ENCODE results near the gene ADGRE3.
A peak's percentile ranks its signal among the peaks of the same experiment; 100 is the strongest.
"Not testable (repeated sequence)": the region's sequence is repeated elsewhere in the genome, so short reads cannot be mapped to it uniquely, and the experiment has no call there.

The ADGRE3 gene

DNA sequence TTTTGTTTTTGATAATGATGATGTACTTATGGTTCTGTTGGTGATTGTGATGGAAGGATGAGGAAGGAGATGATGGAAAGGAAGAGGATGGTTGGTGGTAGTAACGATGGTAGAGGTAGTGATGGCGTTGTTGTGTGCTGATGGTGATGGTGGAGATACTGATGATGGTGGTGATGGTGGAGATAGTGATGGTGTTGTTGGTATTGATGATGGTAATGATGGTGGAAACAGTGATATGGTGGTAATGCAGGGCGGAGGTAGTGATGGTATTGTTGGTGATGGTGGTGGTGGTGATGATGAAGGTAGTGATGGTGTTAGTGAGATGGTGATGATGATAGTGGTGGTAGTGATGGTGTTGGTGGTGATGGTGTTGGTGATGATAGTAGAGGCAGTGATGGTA is 79.1 kb downstream of the ADGRE3 start:
- DNase-seq, result no peak

DNA sequence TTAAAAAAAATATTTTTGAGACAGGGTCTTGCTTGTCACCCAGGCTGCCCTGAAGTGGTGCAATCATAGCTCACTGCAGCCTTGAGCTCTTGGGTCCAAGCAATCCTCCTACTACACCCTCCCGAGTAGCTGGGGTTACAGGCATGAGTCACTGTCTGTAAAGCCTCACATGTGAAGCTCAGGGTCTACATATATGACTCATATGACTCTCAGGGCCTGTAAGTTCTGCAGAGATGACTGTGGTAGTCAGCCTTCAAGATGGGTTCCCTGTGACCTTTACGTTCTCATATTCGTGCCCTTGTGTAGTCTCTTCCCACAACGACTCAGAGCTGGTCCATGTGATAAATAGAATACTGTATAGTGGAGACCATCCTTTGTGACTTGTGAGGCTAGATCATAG is 85.2 kb downstream of the ADGRE3 start:
- DNase-seq, result not testable (repeated sequence)

DNA sequence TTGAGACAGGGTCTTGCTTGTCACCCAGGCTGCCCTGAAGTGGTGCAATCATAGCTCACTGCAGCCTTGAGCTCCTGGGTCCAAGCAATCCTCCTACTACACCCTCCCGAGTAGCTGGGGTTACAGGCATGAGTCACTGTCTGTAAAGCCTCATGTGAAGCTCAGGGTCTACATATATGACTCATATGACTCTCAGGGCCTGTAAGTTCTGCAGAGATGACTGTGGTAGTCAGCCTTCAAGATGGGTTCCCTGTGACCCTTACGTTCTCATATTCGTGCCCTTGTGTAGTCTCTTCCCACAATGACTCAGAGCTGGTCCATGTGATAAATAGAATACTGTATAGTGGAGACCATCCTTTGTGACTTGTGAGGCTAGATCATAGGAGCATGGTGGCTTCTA is 89.5 kb downstream of the ADGRE3 start:
- DNase-seq, result peak in 1 of 2 donors; percentile 42

DNA sequence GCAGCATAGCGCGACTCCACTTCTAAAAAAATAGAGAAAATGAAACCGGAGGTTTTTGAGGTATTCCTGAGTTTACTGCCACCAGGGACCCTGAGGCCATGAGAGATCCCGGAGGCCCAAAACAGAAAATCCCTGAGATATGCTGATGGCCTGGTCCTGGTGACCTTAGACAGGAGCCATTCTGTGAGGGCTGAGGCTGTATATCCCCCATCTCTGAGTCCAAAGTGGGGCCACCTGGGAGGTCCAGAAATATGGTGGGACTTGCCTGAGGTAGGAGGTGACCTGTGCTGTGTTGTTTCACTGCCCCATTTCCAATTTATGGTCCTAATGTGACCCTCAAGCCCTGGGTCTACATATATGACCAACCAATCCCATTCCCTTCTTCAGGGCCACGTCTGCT is 90.3 kb downstream of the ADGRE3 start:
- not testable (repeated sequence) for DNase-seq

DNA sequence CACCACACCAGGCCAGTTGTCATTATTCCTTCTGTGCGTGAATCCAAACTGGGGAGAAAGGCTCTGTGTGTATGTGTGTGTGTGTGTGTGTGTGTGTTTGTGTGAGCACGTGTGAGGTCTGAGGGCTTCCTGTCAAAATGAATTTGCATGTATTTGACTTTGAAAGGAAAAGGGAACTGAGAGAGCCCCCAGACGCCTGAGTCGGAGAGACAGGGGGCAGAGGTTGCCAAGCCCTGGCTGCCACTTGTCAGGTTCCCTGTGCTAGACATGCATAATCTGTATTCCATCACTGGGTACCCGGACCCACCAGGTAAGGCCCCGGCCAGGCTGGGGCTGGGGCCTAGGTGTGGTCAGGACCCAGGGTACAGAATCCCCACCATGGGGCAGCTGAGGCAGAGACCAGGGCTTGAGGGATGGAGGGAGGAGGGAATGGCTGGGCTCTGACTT is 91.7 kb downstream of the ADGRE3 start, which contains the start of gene CLEC17A:
Gene CLEC17A, plus strand, starts transcription at position 191 of the 447 bp plus-strand sequence. Its CDS starts 77 bp downstream, at position 268.
- DNase-seq, result peak in 1 of 2 donors; percentile 71

DNA sequence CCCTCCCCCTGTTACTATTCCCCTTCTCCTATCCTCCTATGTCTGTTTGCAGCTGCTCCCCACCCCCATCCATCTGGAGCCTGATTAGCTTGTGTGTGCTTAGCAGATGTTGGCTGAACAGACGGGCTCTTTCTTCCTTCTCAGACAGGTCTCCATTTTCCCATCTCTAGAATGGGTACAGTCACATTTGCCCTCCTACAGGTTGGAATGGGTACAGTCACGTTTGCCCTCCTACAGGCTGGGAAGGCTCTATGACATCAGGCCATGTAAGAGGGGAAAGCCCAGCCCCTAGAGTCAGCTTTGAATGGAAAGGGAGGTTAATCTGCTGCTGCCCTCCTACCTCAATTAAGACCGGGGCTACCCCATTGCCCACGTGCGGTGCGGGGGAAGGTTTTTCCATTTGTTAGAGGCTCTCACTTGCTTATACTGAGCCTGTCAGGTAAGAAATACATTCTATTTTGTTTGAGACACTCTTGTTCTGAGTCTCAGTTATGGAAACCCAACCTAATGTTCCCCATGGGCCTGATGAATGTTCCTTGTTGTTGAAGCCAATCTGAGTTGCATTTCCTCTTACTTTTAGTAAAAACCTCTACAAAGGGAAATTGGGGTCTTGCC is 93.9 kb downstream of the ADGRE3 start:
- no peak for DNase-seq

DNA sequence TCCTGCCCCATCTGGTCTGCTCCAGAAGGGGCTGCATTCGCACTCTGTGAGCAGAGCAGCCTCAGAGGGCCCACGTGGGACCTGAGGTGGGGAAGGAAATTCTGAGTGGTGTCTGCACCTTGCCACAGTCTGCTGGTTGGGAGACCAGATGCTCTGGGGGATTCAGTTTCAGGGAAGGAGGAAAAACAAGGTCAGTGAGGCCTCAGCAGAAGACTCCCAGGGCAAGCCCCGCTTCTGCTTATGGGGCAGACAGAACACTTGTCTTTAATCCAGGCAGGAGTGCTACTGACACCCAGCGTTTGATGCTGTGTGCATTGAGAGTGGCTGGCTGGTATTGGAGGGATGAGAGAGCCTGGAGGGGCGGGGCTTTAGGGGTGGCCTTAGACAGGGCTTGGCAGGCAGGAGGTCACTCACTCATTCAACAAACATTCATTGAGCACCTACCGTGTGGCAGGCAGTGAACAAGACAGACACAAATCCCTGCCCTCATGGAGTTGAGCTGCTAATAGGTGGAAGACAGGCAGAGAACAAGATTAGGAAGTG is 96.7 kb downstream of the ADGRE3 start:
- no peak for DNase-seq

DNA sequence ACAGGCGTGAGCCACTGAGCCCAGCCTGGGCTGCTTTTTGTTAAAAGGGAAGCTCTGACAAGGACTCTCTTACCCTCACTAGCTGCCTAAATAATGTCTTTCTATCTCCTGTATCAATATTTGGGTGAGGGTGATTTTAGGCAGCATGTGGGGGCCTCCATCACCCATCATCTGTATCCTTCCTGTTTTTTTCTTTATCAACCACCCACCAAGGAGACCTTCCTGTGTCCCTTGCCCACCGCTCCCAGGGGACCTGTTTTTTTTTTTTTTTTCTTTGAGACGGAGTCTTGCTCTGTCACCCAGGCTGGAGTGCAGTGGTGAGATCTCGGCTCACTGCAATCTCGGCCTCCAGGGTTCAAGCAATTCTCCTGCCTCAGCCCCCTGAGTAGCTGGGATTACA is 97.4 kb downstream of the ADGRE3 start:
- DNase-seq, result no peak

DNA sequence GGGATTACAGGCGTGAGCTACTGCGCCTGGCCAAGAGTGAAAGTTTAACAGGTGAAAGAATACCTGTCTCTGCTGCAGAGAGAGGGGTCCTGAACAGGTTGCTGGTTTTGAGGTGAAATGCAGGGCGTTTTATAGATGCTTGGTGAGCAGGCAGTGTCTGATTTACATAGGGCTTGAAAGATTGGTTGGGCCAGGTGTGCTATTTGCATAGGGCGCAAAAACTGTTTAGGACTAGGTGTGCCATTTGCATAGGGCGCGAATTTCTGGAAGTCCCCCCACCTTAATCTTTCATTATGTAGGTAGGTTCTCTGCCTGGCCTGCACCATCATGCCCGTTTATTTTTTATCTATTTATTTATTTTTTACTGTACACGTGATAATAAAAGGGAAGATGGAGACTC is 98.3 kb downstream of the ADGRE3 start:
- no peak for DNase-seq

DNA sequence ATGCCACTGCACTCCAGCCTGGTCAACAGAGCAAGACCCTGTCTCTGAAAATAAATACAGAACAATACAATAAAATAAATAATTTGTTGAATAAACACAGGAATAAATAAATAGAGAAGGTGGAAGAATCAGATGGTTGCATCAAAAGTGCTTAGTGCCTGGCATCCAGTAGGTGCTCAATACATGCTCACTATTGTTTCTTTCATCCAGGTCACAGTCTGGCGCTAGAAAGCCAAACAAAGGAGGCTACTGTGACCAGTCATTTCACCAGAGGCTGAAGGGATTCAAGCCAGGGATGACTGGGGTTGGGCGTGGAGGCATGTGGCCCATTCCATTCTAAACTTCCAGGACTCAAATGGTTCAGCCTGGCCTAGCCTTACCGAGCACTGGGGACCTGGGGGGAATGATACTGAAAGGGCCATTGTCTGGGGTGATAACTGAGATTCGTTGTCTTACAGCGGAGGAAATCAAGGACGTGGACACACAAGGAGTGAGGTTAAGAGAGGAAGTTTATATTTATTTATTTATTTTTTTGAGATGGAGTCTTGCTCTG is 99.1 kb downstream of the ADGRE3 start:
- no peak for DNase-seq

DNA sequence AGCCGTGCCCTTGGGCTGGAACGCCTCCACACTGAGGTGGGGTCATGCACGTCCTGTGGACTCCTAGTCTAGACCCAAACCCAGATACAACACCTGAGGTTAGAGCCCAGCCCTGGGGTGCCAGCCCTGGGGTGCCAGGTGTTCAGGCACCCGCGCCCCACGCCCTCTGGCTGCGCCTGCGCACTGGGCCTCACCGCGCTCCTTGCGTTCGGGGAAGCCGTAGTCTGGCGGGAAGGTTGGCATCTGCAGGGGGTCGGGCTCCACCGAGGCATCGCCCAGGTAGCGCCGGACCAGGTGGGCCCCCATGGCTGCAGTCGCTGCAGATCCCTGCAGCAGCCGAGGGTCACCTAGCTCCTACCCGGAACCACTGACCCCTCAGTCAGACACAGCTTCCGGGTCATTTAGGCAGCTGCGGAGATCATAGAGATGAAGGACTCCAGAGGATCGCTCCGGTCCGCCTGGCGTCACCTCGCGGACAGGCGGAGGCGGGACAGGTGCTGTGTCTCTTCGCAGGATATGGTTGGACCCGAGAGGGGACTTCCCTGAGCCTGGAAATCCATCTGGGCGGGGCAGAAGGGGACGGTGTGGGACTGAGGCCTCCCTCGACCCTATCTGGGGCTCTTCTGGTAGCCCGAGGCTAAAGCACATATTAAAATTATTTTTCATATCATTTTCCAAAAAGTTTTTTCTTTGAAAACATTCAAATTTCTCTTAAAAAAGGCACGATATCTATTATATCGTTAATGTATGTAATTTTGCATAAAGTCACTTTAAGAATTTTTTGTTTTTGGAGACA is 102.8 kb downstream of the ADGRE3 start, which contains the start of gene NDUFB7:
Gene NDUFB7, minus strand, starts transcription at position 372 of the 796 bp plus-strand sequence. Its CDS starts 66 bp downstream, at position 306.
- DNase-seq, result peak; percentile 93 to 94

DNA sequence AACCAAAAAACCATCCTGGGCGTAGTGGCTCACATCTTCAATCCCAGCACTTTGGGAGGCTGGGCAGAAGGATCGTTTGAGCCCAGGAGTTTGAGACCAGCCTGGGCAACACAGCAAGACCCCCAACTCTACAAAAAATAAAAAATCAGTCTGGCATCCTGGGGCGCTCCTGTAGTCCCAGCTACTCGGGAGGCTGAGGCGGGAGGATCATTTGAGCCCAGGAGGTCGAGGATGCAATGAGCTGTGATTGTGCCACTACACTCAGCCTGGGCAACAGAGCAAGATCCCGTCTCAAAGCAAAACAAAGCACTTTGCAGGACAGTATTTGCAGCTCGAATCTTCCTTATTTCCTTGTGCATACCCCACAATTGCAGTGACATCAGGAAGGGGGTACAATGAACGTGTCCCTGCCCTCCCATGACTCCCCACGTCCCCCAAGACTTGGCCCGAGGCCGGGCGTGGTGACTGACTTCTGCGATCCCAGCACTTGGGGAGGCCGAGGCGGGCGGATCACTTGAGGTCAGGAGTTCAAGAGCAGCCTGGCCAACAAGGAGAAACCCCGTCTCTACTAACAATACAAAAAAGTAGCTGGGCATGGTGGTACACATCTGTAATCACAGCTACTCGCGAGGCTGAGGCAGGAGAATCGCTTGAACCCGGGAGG is 103.6 kb downstream of the ADGRE3 start:
- DNase-seq, result no peak
